Stimulated activated CD4-positive, alpha-beta T cell treated with anti-CD3 and anti-CD28 coated beads, Interleukin-1b, Interleukin-23, amount 100 ng/mL, for 24 hours (primary cell): ENCODE data around the gene ADAP2.
"Not testable (repeated sequence)": the region's sequence is repeated elsewhere in the genome, so short reads cannot be mapped to it uniquely, and the experiment has no call there.

Experiments used
- DNase-seq, 4 experiments: peaks; one replicate each; pipeline ENCODE4 v3.0.0-alpha.2; 2020; ENCODE audit warnings: low read depth in 4 of 4, low spot score in 1 of 4

ADAP2 gene

DNA sequence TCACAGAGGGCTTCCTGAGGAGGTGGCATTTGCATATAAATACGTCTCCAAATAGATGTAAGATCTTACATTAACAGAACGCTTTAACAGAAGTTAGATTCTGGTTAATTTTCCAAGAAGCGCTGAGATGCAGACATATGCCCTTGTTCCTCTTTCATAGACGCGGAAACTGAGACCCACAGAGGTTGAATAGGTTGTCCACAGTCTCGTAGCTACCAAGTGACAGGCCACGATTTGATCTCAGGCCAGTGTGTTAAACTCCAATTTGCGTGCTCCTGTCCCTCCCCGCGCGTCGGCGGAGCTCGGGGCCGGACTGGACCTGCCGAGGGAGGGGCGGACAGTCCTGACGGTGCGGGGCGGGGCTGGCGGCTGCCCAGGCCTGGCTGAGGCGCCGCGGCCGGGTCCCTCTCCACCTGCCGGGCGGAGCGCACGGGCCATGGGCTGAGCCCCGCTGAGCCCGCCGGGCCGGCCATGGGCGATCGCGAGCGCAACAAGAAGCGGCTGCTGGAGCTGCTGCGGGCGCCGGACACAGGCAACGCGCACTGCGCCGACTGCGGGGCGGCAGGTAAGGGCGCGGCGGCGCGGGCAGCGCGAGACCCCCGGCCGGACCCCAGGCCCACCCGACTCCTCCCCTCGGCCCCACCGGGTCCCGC, at the start of gene ADAP2:
ADAP2 (plus strand) TSS at position 402 of the 653 bp plus-strand sequence; CDS start at position 472, 70 bp downstream.
- DNase-seq = no peak

- DNase-seq = no peak
Measured at GRCh38 chr17:30886187-30886586, 35.6 kb upstream of the ADAP2 start.

DNA sequence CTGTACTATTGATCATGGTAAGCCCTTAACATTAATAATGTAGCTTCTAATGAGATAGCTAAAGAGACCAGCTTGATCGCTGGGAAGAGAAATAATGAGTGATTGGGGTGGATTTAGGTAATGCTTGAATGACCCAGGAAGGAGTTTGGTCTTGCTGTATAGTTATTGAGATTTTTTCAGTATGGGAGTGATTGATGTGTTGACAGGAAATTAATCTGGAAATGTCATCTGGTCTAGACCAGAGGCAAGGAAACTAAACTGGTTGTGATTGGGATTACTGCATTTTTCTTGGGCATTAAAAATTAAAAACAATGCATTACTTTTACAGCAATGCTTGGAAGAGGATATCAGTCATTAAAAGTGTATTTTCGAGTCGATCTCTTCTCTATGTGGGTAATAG, 27.5 kb upstream of the ADAP2 start:
- no peak for DNase-seq

DNA sequence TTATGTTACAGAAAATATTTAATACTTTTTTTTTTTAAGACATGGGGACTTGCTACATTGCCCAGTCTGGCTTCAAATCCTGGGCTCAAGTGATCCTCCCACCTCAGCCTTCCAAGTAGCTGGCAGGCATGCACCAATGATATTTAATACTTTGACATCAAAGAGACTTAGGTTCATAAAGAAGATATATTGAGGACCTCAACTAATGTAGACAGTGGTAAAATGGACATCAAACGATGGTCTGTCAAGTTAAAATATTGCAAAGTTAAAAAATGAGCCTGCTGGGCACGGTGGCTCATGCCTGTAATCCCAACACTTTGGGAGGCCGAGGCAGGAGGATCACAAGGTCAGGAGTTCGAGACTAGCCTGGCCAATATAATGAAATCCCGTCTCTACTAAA, 24.4 kb upstream of the ADAP2 start:
- no peak for DNase-seq

DNA sequence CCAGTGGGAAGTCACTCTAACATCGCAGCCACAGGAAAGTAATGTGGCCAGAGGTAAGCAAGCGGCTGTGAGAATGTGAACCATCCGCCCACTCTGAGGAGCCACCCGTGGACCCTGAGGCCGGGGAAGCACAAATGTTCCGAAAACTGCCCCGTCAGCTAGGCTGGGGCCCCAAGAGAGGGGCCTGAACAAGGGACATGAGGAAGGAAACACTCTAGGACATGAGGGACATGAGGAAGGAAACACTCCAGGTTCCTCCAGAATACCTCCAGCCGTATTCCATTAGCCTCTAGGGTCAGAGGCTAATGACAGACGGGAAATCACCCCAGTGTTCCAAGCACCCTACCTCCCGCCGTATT, 16.0 kb upstream of the ADAP2 start:
- DNase-seq = no peak

DNA sequence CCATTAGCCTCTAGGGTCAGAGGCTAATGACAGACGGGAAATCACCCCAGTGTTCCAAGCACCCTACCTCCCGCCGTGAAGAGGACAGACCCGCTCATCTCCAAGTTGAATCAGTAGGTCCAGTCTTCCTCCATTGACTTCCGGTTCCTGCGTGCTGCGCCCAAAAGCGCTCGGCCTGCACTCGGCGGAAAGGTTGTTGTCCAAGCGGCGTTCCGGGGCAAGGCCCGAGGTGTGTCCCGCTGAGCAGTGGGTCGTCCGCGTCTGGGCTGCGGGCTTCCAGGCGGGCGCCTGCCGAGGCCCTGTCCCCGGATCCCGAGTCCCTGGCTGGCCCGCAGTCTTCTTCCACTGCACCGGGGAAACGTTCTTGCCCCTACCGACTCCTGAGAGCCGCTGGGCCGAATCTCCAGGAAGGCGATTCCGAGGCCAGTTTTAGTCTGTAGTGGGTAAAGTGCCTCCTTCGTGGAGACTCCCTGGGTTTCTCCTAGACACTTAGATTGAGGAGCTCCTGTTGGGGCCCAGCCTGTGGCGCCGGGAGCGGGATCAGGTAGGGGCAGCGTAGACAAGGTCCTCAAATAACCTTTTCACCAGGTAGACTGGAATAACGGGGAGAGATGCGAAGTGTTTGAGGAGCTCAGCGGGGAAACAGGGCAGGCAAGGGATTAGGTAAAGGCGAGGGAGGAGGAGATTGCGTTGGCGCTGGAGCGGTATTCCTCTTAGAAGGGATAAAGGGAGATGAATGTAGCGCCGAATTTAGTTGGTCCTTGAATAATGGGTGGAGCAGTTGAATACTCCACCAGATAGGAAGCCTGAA, 15.4 kb upstream of the ADAP2 start, which contains the start of gene TEFM:
TEFM (minus strand) TSS at position 138 of the 811 bp plus-strand sequence; CDS start at position 98, 40 bp downstream.
- DNase-seq = peak; percentile 70 to 85 (median 77)

DNA sequence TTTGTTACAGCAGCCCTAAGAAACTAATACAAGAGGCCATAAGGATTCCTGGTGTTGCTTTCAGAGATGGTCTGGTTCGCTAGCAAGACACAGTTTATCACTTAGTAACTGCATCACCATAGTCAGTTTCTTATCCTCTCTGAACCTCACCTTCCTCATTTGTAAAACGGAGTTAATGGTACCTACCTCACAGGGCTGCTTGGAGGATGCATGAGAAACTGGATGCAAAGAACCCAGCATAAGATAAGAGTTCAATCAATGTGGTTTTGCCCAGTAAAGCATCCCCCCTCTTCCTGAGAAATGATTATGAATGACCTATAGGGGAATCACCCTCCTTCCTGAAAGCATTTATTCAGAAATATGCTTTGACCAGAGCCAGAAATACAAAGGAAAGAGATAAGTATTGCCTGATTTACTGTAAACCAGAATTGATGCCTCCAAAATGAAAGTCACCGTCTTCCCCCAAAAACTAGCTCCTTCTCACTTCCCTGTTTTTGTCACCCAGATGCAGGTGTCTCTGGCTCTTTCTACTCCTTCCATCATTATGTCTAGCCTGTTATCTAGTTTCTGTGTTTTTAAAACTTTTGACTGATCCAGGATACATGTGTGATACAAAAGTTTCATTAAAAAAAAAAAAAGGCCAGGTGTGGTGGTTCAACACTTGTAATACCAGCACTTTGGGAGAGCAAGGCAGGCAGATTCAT, 12.9 kb upstream of the ADAP2 start:
- DNase-seq = no peak

DNA sequence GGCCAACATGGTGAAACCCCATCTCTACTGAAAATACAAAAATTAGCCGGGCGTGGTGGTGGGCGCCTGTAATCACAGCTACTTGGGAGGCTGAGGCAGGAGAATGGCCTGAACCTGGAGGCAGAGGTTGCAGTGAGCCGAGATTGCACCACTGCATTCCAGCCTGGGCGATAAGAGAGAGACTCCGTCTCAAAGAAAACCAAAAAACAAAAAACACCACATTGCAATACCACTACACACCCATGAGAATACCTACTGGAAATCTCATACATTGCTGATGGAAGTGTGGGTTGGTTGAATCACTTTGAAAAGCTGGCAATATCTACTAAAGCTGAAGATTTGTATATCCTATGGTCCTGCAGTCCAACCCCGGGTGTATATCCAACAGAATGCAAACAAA, 11.6 kb upstream of the ADAP2 start:
- DNase-seq = not testable (repeated sequence)

DNA sequence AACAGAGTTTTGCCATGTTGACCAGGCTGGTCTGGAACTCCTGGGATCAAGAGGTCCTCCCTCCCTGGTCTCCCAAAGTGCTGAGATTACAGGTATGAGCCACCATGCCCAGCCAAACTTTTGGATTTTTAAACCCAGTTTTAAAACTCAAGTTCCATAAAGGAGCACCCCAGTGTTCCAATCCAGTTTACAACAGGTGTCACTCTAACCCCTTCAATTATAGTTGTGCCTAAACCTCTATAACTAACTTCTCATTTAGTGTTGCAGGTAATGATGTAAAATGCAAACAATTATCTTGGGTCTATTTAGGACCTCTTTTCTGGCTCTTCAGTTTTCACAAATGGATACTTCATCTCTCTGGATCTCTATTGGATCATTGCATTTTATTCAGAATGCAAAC, 7.8 kb upstream of the ADAP2 start:
- DNase-seq = no peak

DNA sequence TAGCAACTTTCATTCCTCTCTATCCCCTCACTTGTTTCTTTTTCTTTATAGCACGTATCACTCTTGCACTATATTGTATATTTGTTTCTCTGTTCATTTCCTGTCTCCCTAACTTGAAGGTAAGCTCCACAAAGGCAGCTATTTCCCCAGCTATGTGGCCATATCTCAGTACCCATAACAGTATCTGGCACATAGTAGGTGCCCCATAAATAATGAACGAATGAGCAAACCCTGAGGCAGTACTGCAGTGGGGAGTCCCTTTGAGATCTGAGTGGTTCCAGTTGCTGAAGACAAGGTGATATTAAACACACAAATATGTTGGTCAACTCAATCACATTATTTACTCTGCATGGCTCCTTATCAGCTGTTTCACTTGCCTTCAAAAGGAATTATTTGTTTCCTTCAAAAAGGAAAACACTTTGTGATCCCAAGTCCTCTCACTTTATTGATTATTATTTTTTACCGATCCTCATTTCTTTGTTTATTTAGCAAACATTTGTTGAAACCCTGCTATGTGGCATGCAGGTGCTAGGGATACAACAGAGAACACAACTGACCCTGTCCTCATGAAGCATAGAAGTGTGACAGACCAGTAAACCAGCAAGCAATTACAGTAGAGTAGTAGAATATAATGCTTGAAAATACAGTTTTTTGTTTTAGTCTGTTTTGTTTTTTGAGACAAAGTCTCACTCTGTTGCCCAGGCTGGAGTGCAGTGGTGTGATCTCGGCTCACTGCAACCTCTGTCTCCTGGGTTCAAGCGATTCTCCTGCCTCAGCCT, 5.7 kb upstream of the ADAP2 start:
- DNase-seq = no peak

- DNase-seq = no peak
Measured at GRCh38 chr17:30917050-30917449, 4.7 kb upstream of the ADAP2 start.

DNA sequence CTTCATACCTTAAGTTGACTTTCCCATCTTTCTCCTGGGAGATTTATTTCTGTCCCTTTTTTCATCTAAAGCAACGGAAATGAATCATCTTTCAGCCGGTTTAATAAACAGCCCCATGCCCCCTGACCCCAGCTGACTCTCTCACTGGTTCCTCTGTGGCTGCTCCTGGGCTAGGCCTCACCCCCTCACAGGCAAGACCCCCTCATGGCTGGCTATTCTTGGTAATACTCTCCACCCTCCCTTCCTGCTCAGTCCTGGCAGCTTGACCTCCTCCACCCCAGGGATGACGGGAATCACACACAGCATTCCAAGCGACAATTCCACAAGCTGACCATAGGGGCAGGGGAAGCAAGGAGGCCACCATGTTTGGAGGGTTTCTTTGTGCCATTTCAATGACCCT, 1.5 kb upstream of the ADAP2 start:
- no peak for DNase-seq

- DNase-seq = no peak
Measured at GRCh38 chr17:30920683-30921543, 832 bp upstream of the ADAP2 start.

GRCh38 chr17:30922235-30923030, 688 bp downstream of the ADAP2 start:
- DNase-seq = no peak

GRCh38 chr17:30924341-30924740, 2.6 kb downstream of the ADAP2 start:
- no peak for DNase-seq

- no peak for DNase-seq
Measured at GRCh38 chr17:30926516-30926915, 4.8 kb downstream of the ADAP2 start.

DNA sequence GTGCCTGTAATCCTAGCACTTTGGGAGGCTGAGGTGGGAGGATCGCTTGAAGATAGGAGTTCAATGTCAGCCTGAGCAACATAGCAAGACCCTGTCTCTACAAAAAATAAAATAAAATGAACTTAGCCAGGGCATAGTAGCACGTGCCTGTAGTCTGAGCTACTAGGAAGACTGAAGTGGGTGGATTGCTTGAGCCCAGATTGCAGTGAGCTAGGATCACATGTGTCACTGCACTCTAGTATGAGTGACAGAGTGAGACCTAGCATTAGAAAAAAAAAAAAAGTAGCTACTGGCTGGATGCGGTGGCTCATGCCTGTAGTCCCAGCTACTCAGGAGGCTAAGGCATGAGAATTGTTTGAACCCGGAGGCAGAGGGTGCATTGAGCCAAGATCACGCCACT, 6.0 kb downstream of the ADAP2 start:
- DNase-seq = no peak

DNA sequence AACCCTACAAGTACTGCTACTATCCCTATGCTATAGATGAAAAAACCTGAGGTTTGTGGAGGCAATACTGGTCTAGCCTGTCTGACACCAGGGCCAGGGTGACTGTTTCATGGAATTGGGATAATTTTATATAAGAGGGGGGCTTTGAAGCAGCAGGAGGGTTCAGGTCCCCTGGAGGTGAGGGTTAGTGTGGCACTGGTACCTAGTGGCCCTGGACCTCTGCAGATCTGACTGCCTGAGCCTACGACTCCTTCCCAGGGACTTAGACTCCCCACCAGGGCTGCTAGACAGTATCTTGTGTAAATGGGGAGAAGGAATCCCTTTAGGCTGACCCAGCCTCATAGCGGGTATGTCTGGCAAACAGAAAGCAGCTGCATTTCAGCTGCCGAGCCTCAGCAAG, 6.8 kb downstream of the ADAP2 start:
- no peak for DNase-seq

DNA sequence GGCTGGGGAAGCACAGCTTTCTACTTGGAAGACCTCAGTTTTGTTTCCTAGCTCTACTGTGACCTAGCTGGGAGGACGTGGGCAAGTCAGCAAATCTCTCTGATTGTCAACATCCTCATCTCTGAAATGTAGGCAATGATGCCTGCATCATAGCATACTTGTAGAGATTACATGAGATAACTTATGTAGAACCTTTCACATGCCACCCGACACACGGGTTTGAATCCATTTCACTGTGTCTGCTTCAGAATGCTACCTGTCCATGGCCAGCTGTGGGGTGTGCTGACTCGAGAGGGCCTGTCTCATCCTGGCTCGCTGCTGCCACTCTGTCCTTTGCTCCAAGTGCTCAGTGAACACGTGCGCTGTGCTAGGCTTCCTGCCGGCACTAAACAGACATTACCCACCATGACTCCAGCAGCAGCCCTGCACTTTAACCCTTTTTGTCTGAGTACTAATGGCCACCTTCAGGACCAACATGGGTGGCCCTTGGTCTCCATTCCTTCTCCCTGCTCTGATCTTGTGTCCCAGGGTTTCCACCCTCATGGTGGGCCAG, 7.4 kb downstream of the ADAP2 start:
- no peak for DNase-seq
